Transverse colon (tissue), 4 donors: ENCODE results near the gene METRNL.

ENCODE experiments used
- CTCF ChIP-seq, 5 experiments: fragments of 200-600 bp in 3 of 5; fragments of 450-650 bp in 2 of 5; sonication (generic) in 3 of 5; IDR thresholded peaks; 1 replicate in 2 of 5; 2 replicates in 3 of 5; pipeline ENCODE4 v1.5.1; 2016 to 2017; ENCODE audit warnings: antibody characterized with exemption in 5 of 5, inconsistent platforms in 3 of 5, mild to moderate bottlenecking in 2 of 5, moderate library complexity in 1 of 5
- POLR2AphosphoS5 ChIP-seq, 3 donors: sonication (generic); formaldehyde crosslinking; IDR thresholded peaks; one replicate each; pipeline ENCODE4 v1.6.1; 2016; ENCODE audit warnings: antibody characterized with exemption in 3 of 3

GRCh38 chr17:83133302-83134121 is 54.1 kb downstream of the METRNL start:
- TF ChIP-seq CTCF (IDR thresholded peaks at IDR 0.05) (no peak), POLR2AphosphoS5 (IDR thresholded peaks at IDR 0.05) (no peak)
